Measurements from ENCODE around the gene GRK1.

- TF ChIP-seq CTCF (IDR thresholded peaks at IDR 0.05) (no peak), POLR2A (IDR thresholded peaks at IDR 0.05) (no peak)
Observed at GRCh38 chr13:113785051-113786010, 118.3 kb downstream of the GRK1 start.
